ENCODE data around the gene QKI. TPM values are rescaled to one million over a fixed set of nuclear protein-coding genes. Genes with fewer than 3 reads are reported as not detected.

Gene QKI
- total RNA-seq, 1 donor from 2014 or later = 204 TPM

GRCh38 chr6:163413345-163414116, 987 bp upstream of the QKI start:
- H3K4me1 ChIP-seq (ENCODE audit: insufficient read depth, low read length) = peaks cover 4% of the 10 kb centered on the region
- H3K36me3 ChIP-seq (ENCODE audit: insufficient read depth, low read length) = no peaks in the 10 kb centered on the region
- no peaks in the 10 kb centered on the region for H3K27me3 ChIP-seq (ENCODE audit: insufficient read depth, low read length)
- Mint-ChIP-seq H3K27ac (ENCODE audit: unreplicated experiment) (peak overlapping the region; percentile 70), H3K4me3 (ENCODE audit: unreplicated experiment) (peak overlapping the region; percentile 86), H3K9me3 (ENCODE audit: unreplicated experiment) (no peaks in the 10 kb centered on the region), H3K4me1 (ENCODE audit: low read depth, unreplicated experiment) (peaks cover 5% of the 10 kb centered on the region), H3K36me3 (ENCODE audit: low read depth, unreplicated experiment) (no peaks in the 10 kb centered on the region), H3K27me3 (ENCODE audit: low read depth, unreplicated experiment) (no peaks in the 10 kb centered on the region)
- no peak for TF ChIP-seq EZH2 (IDR thresholded peaks at IDR 0.05; ENCODE audit: insufficient read depth, low read length)
- peak overlapping the region; percentile 88 for H3K9ac ChIP-seq (ENCODE audit: low read length)
- H3K4me2 ChIP-seq (ENCODE audit: low read length) = peak overlapping the region; percentile 88
- peaks cover 14% of the 10 kb centered on the region for H4K20me1 ChIP-seq (ENCODE audit: insufficient read depth, low read length)
- peaks cover 42% of the 10 kb centered on the region for H3K79me2 ChIP-seq (ENCODE audit: insufficient read depth, low read length)
- H3K27ac ChIP-seq (ENCODE audit: low read depth, low read length) = peak overlapping the region; percentile 93
- DNase-seq (ENCODE audit: low read depth) (peak; percentile 82), FAIRE-seq (no peak)
- peak overlapping the region; percentile 58 for H2AFZ ChIP-seq (ENCODE audit: low read depth, low read length)
- peak overlapping the region; percentile 82 for H3K4me3 ChIP-seq (ENCODE audit: insufficient read depth, low read depth, low read length)
- H3K9me3 ChIP-seq (ENCODE audit: insufficient read depth, low read depth, low read length) = no peaks in the 10 kb centered on the region

GRCh38 chr6:163414946-163415619, 565 bp downstream of the QKI start:
- H3K4me3 Mint-ChIP-seq (ENCODE audit: unreplicated experiment) = peak overlapping the region; percentile 81
- Histone ChIP-seq H4K20me1 (ENCODE audit: insufficient read depth, low read length) (peaks cover 29% of the 10 kb centered on the region), H3K9ac (ENCODE audit: low read length) (peak overlapping the region; percentile 99), H3K27me3 (ENCODE audit: insufficient read depth, low read length) (no peaks in the 10 kb centered on the region), H3K27ac (ENCODE audit: low read depth, low read length) (peak overlapping the region; percentile 96), H2AFZ (ENCODE audit: low read depth, low read length) (no peak overlapping the region), H3K4me1 (ENCODE audit: insufficient read depth, low read length) (peaks cover 15% of the 10 kb centered on the region), H3K79me2 (ENCODE audit: insufficient read depth, low read length) (peaks cover 58% of the 10 kb centered on the region), H3K4me3 (ENCODE audit: insufficient read depth, low read depth, low read length) (peak overlapping the region; percentile 98), H3K36me3 (ENCODE audit: insufficient read depth, low read length) (no peaks in the 10 kb centered on the region), H3K4me2 (ENCODE audit: low read length) (peak overlapping the region; percentile 86), H3K9me3 (ENCODE audit: insufficient read depth, low read depth, low read length) (no peaks in the 10 kb centered on the region)
- no peaks in the 10 kb centered on the region for H3K9me3 Mint-ChIP-seq (ENCODE audit: unreplicated experiment)
- no peaks in the 10 kb centered on the region for H3K27me3 Mint-ChIP-seq (ENCODE audit: low read depth, unreplicated experiment)
- FAIRE-seq (no peak), DNase-seq (ENCODE audit: low read depth) (no peak)
- no peak for TF ChIP-seq CTCF (IDR thresholded peaks at IDR 0.05; ENCODE audit: insufficient read depth, low read depth, low read length)
- TF ChIP-seq EZH2 (IDR thresholded peaks at IDR 0.05; ENCODE audit: insufficient read depth, low read length) = no peak
- H3K27ac Mint-ChIP-seq (ENCODE audit: unreplicated experiment) = no peak overlapping the region
- no peaks in the 10 kb centered on the region for H3K36me3 Mint-ChIP-seq (ENCODE audit: low read depth, unreplicated experiment)
- peaks cover 17% of the 10 kb centered on the region for H3K4me1 Mint-ChIP-seq (ENCODE audit: low read depth, unreplicated experiment)

GRCh38 chr6:163415620-163416556, 1.4 kb downstream of the QKI start:
- peak overlapping the region; percentile 98 for H3K27ac Mint-ChIP-seq (ENCODE audit: unreplicated experiment)
- peak overlapping the region; percentile 98 for H3K4me3 ChIP-seq (ENCODE audit: insufficient read depth, low read depth, low read length)
- no peaks in the 10 kb centered on the region for H3K9me3 Mint-ChIP-seq (ENCODE audit: unreplicated experiment)
- FAIRE-seq (no peak), DNase-seq (ENCODE audit: low read depth) (peak; percentile 52)
- no peaks in the 10 kb centered on the region for H3K27me3 ChIP-seq (ENCODE audit: insufficient read depth, low read length)
- H3K79me2 ChIP-seq (ENCODE audit: insufficient read depth, low read length) = peaks cover 66% of the 10 kb centered on the region
- peaks cover 24% of the 10 kb centered on the region for H3K4me1 Mint-ChIP-seq (ENCODE audit: low read depth, unreplicated experiment)
- H3K27me3 Mint-ChIP-seq (ENCODE audit: low read depth, unreplicated experiment) = no peaks in the 10 kb centered on the region
- H3K27ac ChIP-seq (ENCODE audit: low read depth, low read length) = peak overlapping the region; percentile 96
- H2AFZ ChIP-seq (ENCODE audit: low read depth, low read length) = no peak overlapping the region
- H4K20me1 ChIP-seq (ENCODE audit: insufficient read depth, low read length) = peaks cover 37% of the 10 kb centered on the region
- peaks cover 22% of the 10 kb centered on the region for H3K4me1 ChIP-seq (ENCODE audit: insufficient read depth, low read length)
- no peaks in the 10 kb centered on the region for H3K36me3 ChIP-seq (ENCODE audit: insufficient read depth, low read length)
- no peaks in the 10 kb centered on the region for H3K36me3 Mint-ChIP-seq (ENCODE audit: low read depth, unreplicated experiment)
- no peaks in the 10 kb centered on the region for H3K9me3 ChIP-seq (ENCODE audit: insufficient read depth, low read depth, low read length)
- H3K9ac ChIP-seq (ENCODE audit: low read length) = peak overlapping the region; percentile 99
- H3K4me3 Mint-ChIP-seq (ENCODE audit: unreplicated experiment) = peak overlapping the region; percentile 98
- H3K4me2 ChIP-seq (ENCODE audit: low read length) = peak overlapping the region; percentile 86
- TF ChIP-seq CTCF (IDR thresholded peaks at IDR 0.05; ENCODE audit: insufficient read depth, low read depth, low read length) = no peak
- TF ChIP-seq EZH2 (IDR thresholded peaks at IDR 0.05; ENCODE audit: insufficient read depth, low read length) = no peak
